ENCODE measurements around the gene UHRF2.
"Not testable (repeated sequence)": the region's sequence is repeated elsewhere in the genome, so short reads cannot be mapped to it uniquely, and the experiment has no call there.

Gene UHRF2

GRCh38 chr9:6428940-6429889 is 16.2 kb downstream of the UHRF2 start:
- no peak for DNase-seq (ENCODE audit: low spot score)

DNA sequence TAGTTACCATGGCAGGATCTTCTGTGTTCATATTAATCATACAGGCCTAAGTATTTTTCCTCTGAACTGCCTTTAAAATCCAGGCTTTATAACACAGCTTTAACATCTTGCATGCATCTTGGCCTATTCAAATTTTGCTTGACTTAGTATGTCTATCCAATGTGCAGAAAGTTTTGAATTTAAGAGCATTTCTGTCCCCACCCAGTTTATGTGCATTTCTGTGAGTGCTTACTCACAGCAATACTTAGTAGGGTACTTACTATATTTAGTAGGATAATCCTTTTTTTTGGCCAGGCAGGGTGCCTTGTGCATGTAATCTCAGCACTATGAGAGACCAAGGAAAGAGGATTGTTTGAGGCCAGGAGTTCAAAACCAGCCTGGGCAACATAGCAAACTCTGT is 18.0 kb downstream of the UHRF2 start:
- DNase-seq (ENCODE audit: low spot score): no peak

DNA sequence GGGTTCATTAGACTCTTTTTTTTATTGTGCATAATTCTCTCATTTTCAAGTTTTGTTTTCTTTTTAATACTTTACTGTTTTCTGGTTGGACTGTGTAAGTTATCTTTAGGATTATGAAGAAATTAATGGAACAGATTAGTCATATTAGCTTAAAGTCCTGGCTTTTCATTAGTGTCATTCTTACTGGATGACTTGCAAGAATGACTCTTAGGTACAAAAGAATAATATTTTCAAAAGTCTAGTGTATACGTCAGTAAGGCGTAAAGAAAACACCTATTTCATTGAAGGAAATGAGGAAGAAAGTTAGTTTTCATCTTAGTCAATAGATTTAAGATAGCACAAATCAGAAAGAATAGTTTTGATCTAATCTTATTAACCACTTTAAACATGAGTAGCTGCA is 20.4 kb downstream of the UHRF2 start:
- DNase-seq (ENCODE audit: low spot score): no peak

- DNase-seq (ENCODE audit: low spot score): no peak
Observed at GRCh38 chr9:6439051-6439703, 26.2 kb downstream of the UHRF2 start.

- DNase-seq (ENCODE audit: low spot score): no peak
Observed at GRCh38 chr9:6440405-6440804, 27.4 kb downstream of the UHRF2 start.

DNA sequence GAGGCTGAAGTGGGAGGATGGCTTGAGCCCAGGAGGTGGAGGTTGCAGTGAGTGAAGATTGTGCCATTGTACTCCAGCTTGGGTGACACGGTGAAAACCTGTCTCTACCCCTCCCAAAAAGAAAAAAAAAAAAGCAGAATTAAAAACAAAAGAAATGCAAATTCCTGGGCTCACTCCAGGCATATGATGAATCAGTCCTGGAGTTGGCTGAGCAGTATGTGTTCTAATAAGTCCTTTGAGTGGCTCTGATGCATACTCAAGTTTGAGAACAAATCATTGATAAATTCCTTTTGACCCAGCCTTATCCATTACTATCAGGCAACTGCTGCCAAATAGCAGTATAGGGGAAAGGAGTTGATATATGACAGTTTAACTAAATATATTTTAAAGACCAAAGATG is 28.3 kb downstream of the UHRF2 start:
- peak; percentile 32 for DNase-seq (ENCODE audit: low spot score)

DNA sequence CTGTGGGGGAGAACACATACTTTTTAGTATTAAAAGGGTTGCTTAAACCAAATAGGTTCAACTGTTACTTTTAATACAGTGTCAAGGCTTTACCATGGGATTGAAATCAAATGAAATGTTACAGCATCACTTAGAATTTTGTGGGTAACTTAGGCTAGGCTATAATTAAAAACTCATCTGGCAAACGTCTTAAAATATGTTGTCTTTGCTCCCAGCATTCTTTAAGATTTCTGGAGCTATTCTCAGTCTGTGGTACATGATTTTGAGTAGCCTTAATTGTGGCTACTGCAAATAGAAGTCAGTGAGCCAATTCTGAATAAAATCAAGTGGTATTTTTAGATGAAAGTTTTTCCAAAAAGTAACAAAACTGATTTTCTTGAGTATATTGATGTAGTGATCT is 30.7 kb downstream of the UHRF2 start:
- peak; percentile 33 for DNase-seq (ENCODE audit: low spot score)

DNA sequence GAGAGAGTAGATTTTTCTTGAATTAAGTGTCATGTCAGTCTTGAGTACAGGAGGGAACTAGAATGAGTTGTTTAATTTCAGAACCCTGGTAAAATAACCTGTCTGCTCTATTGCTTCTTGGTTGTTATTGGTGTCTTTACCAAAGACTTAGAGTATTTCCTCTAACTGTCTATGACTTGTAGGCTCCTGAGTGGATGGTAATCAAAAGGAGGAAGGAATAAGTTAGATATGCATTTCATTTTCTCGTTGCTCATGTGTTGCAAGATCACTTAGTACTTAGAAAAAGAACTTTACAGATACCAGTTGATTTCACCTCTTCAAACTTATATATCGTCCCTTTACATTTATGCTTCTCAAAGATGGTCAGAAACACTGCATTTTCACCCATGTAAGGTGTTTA is 31.1 kb downstream of the UHRF2 start:
- no peak for DNase-seq (ENCODE audit: low spot score)

- no peak for DNase-seq (ENCODE audit: low spot score)
Observed at GRCh38 chr9:6449086-6449485, 36.1 kb downstream of the UHRF2 start.

DNA sequence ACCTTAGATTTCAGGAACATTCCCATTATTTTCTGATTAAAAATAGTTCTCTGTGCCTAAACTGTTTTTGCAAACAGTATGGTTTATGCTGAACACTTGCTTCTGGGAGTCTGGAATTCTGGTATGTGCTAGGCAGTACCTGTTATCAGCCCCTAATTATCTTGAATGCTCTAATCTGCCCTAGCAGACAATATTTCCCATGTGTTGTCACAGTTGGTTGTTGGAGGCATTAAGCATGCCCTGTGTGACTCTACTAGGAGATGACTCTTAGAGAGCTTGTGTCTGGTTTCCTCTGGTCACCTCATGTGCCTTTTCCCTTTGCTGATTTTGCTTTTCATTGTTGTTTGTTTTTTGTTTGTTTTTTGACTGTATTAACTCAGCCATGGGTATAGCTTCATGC is 36.6 kb downstream of the UHRF2 start:
- DNase-seq (ENCODE audit: low spot score): no peak

DNA sequence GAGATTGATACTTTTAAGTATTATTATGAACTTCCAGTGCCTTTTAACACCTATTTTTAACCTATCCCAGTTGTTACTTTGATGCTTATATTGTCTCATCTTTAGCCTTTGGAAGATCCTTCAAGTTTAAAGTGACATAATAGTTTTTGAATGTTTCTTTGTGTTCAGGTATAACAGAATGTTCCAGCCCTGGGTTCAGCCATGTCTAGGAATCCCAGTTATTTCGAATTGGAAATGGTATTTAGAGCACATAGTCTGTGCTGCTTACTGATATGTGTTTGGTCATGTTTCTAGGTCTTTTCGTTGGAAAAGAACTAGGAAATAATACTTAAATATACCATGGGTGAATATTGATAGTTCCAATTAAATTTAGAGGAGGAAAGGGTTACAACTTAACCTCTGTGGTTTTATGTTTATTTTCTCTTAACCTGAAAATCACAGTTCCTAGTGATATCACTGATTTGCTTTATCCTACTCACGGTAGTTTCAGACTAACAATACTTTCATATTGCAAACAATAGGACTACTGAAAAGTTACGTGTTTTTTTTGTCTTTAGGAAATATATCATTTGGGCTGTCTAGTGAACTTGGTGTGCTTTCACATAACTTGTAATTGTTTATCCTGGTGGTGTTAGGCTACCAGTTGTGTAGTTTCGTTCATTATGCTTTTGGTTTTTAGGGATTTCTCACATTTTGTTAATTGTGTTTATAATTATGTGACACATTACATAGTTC is 37.8 kb downstream of the UHRF2 start:
- no peak for DNase-seq (ENCODE audit: low spot score)

DNA sequence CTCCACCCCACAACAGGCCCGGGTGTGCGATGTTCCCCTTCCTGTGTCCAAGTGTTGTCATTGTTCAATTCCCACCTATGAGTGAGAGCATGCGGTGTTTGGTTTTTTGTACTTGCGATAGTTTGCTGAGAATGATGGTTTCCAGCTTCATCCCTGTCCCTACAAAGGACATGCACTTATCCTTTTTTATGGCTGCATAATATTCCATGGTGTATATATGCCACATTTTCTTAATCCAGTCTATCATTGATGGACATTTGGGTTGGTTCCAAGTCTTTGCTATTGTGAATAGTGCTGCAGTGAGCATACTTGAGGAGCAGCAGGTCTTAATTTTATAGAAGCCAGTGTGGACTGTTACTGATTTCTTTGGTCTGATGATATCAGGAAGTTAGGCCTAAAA is 42.3 kb downstream of the UHRF2 start:
- not testable (repeated sequence) for DNase-seq (ENCODE audit: low spot score)

DNA sequence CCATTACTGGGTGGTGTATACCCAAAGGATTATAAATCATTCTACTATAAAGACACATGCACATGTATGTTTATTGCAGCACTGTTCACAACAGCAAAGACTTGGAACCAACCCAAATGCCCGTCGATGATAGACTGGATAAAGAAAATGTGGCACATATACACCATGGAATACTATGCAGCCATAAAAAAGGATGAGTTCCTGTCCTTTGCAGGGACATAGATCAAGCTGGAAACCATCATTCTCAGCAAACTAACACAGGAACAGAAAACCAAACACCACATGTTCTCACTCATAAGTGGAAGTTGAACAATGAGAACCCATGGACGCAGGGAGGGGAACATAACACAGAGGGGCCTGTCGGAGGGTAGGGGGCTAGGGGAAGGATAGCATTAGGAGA is 45.7 kb downstream of the UHRF2 start:
- DNase-seq (ENCODE audit: low spot score): not testable (repeated sequence)

- DNase-seq (ENCODE audit: low spot score): no peak
Observed at GRCh38 chr9:6459718-6460117, 46.7 kb downstream of the UHRF2 start.

GRCh38 chr9:6460189-6460768 is 47.3 kb downstream of the UHRF2 start:
- DNase-seq (ENCODE audit: low spot score): no peak

- no peak for DNase-seq (ENCODE audit: low spot score)
Observed at GRCh38 chr9:6461619-6462018, 48.6 kb downstream of the UHRF2 start.

- no peak for DNase-seq (ENCODE audit: low spot score)
Observed at GRCh38 chr9:6467006-6467625, 54.1 kb downstream of the UHRF2 start.

DNA sequence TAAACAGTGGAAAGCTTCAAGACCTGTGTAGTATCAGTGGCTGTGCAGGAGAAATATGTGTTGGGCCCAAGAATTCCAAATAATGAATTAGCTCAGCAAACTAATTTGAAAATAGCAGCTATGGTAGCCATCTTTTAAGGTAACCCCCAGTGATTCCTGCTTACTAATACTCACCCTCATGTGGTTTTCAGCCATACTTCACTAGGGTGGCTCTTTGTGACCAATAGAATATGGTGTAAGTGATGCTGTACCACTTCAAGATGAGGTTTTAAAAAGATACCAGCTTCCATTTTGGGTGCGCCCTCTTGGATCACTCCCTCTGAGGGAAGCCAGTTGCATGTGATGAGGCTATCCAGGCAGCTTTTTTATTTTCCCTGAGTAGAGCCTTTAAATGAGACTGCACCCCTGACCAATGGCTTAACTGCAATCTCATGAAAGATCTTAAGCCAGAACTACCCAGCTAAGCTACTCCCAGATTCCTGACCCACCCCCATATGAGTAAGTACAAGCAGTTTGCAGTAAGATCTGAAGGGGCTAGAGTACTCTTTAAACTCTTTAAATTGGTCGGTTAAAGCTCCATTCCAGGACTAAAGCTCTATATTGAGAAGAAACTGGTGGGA is 58.3 kb downstream of the UHRF2 start:
- no peak for DNase-seq (ENCODE audit: low spot score)

DNA sequence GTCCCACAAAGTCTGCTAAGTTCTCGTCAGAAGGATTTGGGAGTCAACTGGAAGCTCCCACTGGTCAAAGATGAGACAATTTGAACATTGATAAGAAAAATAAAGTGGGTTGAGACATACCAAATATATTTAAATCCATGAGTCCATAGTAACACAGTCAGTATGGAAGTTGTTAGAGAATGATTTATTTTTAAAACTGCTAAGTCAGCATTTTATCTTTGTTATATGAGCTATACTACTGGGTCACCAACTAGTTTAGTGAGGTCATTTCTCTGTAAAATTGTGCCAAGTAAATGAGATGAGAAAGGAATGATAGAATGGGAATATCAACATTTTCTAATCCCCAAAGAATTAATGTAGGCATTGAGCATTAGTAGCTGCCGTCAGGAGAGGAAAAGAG is 60.2 kb downstream of the UHRF2 start:
- no peak for DNase-seq (ENCODE audit: low spot score)

DNA sequence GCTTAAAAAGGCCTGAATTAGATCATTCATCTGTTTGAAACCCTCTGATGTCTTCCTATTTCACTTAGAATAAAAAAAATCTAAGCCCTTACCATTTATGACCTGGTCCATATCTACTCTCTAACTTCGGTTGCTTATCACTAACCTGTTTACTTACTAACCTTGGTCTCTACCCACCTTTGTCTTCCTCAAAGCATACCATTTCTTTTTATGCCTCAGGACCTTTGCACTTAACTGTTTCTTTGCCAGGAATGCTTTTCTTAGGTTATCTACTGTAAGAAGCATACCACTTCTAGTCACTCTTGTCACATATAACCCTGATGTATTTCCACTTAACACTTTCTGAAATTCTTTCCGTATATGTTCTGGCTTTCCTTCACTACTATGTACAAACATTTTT is 67.0 kb downstream of the UHRF2 start:
- DNase-seq (ENCODE audit: low spot score): no peak

GRCh38 chr9:6484210-6484609 is 71.2 kb downstream of the UHRF2 start:
- no peak for DNase-seq (ENCODE audit: low spot score)

DNA sequence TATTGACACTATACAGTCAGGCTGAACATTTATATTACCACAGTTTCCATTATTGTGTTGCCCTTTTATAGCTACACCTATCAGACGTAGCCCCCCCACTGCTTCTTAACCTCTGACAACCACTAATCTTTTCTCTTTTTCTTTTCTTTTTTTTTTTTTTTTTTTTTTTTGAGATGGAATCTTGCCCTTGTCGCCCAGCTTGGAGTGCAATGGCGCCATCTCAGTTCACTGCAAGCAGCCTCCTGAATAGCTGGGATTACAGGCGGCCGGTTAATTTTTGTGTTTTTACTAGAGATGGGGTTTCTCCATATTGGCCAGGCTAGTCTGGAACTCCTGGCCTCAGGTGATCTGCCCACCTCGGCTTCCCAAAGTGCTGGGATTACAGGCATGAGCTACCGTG is 75.4 kb downstream of the UHRF2 start:
- DNase-seq (ENCODE audit: low spot score): no peak

Measured in GM03348 (cell line).